GM12872 (cell line): ENCODE results near the gene CHKA.

Experiments
- TF ChIP-seq, protein P1 (sequence below): IDR thresholded peaks from 3 replicates; pipeline ENCODE4 v1.5.1; 2011; ENCODE audit warnings: low read depth, mild to moderate bottlenecking, low read length, moderate library complexity; ENCODE audit not compliant: insufficient read depth

Gene CHKA

DNA sequence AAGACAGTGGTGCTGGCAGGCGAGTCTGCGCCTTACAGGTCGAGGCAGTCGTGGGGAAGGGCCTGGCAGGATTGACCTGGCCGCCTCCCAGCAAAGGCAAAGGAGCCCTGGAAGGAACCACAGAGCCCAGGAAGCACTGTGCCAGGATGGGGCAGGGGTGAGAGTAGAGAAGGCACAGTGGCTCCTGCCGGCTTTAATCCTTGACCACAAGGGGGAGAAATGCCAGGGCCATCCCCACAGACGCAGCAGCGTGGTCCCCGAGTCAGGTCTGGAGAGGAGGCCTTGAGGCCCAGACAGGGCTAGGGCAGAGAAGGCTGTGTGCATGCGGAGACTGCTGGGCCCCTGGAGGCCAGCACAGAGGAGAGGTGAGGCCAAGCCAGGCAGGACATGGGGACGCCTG is 100.6 kb downstream of the CHKA start:
- TF ChIP-seq, protein P1, sequence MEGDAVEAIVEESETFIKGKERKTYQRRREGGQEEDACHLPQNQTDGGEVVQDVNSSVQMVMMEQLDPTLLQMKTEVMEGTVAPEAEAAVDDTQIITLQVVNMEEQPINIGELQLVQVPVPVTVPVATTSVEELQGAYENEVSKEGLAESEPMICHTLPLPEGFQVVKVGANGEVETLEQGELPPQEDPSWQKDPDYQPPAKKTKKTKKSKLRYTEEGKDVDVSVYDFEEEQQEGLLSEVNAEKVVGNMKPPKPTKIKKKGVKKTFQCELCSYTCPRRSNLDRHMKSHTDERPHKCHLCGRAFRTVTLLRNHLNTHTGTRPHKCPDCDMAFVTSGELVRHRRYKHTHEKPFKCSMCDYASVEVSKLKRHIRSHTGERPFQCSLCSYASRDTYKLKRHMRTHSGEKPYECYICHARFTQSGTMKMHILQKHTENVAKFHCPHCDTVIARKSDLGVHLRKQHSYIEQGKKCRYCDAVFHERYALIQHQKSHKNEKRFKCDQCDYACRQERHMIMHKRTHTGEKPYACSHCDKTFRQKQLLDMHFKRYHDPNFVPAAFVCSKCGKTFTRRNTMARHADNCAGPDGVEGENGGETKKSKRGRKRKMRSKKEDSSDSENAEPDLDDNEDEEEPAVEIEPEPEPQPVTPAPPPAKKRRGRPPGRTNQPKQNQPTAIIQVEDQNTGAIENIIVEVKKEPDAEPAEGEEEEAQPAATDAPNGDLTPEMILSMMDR = peak; percentile 40; the same call in 2 of the 3 replicates

DNA sequence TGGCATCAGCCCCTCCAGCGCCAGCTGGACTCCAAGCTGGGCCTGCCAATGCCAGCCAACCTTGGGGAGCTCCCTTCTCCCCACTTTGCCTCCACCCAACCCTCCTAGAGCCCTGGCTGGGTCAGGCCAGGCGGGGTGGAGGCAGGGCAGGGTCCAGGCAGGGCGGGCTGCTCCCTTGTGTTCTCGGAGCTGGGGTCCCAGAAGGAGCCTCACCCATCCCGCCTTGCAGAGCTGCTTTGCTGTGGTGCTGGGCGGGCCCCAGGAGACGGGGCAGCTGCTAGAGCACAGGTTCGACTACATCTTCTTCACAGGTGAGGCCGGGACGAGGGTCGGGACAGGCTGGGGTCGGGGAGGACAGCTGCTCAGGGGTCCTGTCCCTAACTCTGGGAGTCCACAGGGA is 101.7 kb downstream of the CHKA start:
- TF ChIP-seq, protein P1 = no peak

DNA sequence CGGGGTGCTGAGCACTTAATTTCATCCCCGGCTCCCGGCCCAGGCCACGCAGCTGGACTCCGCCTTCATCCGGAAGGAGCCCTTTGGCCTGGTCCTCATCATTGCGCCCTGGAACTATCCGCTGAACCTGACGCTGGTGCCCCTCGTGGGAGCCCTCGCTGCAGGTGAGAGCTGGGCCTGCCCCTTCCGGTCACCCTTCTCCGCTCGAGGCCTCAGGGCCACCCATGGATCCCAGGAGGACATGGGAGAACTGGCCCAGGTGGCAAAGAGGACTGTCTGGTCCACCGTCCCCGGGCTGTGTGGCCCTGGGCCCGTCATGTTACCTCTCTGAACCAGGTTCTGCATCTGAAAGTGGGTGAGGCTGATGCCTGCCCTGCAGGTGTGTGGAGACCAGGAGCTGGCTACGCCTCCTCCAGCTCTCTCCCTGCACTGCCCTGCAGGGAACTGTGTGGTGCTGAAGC is 102.4 kb downstream of the CHKA start:
- TF ChIP-seq, protein P1 = no peak

DNA sequence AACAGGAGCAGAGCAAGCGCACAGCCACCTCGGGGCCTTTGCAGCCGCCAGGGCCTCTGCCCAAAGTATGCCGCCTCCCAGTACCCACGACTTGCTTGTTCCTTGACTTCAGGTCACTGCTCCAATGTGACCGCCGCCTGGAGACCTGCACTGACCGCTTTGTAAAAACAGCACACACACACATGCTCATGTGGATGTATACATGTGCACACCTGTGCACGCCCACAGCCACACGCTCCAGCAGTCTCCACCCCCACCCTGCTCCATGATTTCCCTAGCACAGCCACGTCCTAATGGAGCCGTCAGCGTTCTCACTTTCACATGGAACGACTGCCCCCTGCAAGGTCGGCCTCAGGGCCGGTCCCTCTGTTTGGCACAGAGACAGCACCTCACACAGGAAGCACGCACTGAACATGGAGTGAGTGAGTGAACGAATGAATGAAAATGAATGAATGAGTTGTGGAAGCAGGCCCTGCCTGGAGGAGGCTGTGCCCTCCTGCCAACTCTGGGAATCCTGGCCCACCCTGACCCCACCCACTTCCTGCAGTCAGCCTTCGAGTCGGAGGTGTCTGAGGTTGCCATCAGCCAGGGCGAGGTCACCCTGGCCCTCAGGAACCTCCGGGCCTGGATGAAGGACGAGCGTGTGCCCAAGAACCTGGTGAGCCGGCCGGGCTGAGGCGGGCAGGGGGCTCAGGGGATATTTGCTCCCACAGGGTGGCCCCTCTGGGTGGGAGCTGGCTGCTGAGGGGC is 103.0 kb downstream of the CHKA start:
- TF ChIP-seq, protein P1 = no peak

DNA sequence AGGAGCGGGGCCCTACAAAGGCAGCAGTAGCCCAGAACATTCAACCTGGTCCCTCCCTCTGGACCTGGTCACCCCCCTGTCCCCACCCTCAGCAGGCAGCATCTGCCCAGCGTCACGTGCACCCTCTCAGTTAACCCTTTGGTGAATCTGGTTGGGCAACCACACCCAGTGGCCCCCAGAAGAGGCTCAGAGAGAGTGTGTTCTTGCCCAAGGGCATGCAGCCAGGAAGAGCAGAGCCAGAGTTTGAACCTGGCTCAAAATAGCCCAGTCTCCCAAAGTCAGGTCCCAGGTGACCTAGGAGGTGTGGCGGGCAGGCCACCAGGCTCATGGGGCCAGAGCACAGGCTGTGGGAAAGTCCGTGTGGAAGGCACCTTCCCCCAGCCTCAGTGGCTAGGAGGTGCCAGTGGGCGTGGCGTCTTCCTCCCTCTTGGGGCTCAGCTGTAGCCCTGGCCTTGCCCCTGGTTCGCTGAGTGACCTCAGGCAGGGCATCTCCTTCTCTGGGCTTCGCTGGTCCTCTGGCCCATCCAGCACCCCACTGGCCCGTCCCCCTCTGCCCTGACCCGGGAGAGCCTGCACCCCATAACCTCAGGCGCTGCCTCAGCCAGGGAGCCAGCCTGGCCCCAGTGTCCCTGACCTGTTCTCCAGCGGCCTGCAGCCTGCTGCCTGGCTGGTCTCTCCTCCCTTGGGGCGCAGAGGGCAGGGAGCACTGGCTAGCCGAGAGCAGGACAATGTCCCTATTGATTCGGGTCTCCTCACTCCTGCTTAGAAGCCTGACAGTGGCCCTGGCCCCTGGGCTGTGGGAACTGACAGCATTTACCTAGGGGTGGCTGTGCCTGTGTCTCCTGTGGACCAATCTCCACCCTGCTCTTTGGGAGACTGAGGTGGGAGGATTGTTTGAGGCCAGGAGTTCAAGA is 104.0 kb downstream of the CHKA start:
- TF ChIP-seq, protein P1 = no peak

DNA sequence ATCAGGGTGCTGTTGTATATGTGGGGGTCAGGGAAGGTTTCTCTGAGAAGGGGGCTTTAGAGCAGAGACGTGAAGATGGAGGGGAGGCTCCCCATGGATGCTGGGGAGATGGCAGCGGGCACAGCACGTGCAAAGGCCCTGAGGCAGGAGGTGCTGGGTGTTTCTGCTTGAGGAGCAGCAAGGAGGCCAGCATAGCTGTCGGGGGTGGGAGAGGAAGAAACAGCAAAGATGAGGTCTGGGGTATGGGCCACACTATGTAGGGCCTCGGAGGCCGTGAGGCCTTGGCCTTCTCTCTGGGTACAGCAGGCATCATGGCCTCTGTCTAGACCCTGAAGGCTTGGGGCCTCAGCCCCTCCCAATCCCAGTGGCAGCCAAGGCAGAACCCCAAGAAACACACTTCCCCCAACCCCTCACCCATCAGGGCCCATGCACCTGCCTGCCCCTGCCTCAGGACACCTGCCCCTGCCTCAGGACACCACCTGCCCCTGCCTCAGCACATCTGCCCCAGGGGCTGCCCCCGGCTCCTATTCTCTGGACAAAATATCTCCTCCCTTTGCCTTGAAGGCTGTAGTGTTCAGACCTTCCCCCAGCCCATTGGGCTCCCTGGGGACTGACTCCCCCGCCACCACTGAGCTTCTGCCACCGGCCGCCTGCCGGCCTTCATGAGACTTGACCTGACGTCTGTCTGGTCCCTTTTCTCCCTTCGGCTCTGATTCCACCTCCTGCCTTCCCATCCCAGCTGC is 104.9 kb downstream of the CHKA start:
- TF ChIP-seq, protein P1 = no peak

- TF ChIP-seq, protein P1 = no peak
Observed at GRCh38 chr11:68015467-68015866, 105.7 kb downstream of the CHKA start.
